ENCODE data around the gene DISP3.

DNA sequence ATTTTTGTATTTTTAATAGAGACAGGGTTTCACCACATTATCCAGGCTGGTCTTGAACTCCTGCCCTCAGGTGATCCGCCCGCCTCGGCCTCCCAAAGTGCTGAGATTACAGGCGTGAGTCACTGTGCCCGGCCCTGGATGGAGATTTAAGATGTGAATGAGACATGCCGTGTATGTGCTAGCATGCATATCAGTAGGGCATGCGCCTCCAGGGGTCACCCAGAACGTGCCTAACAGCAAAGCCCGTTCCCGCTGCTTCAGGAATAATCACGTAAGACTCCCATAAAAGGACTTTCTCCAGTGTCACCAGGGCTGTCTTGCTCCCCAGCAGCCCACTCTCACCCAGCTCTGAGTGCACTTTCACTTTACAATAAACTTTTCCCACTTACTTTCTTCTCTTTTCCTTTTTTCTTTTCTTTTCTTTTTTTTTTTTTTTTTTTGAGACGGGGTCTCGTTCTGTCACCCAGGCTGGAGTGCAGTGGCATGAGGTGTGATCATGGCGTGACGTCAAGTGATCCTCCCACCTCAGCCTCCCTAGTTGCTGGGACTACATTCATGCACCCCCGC is 46.9 kb upstream of the DISP3 start:
- TF ChIP-seq CTCF (IDR thresholded peaks at IDR 0.05) (no peak), ZFX (IDR thresholded peaks at IDR 0.05; ENCODE audit: borderline replicate concordance) (no peak)

Measured in 22Rv1 (cell line).